HG03457 (cell line): ENCODE results near the gene YIF1A.
A peak's percentile ranks its signal among the peaks of the same experiment; 100 is the strongest.
"Not testable (repeated sequence)": the region's sequence is repeated elsewhere in the genome, so short reads cannot be mapped to it uniquely, and the experiment has no call there.

Source experiments
- ATAC-seq: cut with Tn5 transposase; IDR thresholded peaks from one replicate; pipeline ENCODE4 v1.9.1; 2021; ENCODE audit warnings: moderate number of reproducible peaks; ENCODE audit not compliant: unreplicated experiment

Gene YIF1A

GRCh38 chr11:66287211-66287888, 1.6 kb downstream of the YIF1A start:
- ATAC-seq = no peak

GRCh38 chr11:66286699-66287098, 2.2 kb downstream of the YIF1A start:
- ATAC-seq = no peak

DNA sequence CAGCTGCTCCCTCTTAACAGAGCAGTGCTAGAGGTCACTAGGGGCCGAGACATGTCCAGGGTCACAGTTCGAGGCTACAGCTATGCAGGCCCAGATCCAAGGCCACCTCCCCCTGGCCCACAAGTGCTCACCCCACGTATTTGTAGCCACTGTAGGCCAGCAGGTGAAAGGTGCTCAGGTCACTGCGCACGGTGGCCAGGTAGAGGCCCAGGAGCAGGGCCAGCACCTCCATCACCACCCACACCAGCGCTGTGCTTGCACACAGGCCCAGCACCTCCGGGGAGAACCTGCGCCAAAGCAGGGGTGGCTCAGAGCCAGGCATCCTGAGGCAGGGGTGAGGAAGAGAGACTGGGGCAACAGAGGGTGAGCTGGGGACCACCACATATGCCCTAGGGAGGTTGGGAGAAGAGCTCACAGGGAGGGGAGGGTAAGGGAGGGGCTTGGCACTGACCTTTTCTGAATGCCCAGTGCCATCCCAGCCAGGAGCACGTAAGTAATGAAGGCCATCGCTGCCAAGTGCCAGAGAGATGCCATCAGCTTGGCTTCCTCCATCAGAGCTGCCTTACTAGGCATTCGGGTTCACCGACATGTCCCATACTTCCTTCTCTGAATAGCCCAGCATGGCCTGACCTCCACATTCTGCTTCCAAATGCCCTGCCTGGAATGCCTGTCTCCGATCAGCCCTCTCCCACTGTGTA, 3.5 kb downstream of the YIF1A start:
- ATAC-seq = no peak

GRCh38 chr11:66284526-66285078, 4.3 kb downstream of the YIF1A start:
- ATAC-seq = no peak

GRCh38 chr11:66283461-66284105, 5.4 kb downstream of the YIF1A start:
- no peak for ATAC-seq

DNA sequence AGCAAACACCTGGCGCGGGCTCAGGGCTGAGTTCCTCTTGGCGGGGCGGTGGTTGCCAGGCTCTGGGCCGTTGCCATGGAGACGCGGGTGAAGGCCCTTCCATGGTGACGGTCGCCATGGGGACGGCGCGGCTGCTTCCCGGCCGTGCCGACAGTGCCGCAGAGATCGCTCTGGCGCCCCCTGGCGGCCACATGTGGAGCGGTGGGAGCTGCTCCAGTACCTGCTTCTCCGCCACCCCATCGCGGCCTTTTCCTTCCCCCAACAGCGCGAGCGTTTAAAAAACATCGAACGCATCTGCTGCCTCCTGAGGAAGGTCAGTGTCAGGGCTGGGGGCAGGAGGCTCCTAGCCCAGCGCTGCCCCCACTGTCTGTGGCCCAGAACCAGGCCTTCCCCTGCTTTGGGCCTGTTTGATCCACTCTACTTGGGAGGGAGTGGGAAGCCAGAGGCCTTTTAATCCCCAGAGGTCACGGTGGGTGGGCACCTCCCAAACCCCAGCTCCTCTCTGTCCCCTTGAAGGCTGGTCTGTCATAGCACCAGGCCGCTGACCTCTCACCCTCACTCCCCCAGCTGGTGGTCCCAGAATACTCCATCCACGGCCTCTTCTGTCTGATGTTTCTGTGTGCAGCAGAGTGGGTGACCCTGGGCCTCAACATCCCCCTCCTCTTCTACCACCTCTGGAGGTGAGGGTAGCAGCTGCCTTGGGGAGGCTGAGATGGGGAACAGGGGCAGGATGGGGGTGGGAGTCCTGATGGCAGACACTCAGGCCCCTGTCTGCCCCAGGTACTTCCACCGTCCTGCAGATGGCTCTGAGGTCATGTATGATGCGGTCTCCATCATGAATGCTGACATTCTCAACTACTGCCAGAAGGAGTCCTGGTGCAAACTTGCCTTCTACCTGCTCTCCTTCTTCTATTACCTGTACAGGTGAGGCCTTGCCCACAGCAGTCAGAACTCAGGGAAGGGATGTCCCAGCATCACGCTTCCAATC, 6.2 kb downstream of the YIF1A start:
- peak; percentile 74 for ATAC-seq

DNA sequence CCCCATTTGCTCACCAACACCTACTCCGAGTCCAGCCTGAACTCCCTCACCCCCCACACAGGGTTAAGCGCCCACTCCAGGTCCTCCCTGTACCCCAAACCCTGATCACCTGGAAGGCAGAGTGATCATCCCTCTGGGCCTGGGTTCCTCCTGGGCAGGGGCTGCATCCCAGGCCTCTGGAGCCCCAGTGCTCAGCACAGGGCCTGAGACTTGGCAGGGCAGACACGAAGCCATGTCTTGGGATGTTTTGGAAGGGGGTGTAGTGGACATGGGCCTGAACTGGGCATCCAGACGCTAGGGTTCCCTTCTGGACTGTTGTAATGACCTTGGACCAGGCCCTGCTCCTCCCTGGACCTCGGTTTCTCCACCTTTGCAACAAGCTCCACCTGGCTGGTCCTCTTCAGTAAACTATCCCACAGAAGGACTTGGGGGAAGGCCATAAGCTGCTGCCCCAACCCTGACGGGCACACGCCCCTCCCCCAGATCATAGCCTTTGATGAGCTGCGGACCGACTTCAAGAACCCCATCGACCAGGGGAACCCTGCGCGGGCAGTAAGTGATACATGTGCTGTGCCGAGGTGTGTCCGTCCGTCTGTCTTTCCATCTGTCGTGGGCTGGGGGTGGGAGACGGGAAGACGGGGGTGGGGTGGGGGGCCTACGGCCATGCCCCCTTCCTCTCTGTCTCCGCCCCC, 7.0 kb downstream of the YIF1A start:
- no peak for ATAC-seq

DNA sequence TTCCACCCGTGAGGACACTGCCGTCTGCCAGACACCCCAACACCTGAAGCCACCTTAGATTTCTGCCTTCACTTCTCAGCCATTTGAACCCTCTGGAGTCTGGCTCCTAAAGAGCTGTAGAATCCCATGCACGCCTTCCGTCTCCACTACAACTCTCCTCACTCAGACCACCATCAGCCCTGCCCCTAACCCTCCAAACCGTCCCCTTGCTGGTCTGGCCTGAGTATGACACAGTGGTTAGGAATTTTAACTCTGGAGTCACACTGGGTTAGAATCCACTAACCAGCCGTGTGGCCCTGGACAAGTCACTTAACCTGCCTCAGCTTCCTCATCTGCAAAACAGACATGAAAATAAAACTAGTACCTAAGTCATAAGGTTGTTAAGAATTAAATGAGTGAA, 7.9 kb downstream of the YIF1A start:
- no peak for ATAC-seq

DNA sequence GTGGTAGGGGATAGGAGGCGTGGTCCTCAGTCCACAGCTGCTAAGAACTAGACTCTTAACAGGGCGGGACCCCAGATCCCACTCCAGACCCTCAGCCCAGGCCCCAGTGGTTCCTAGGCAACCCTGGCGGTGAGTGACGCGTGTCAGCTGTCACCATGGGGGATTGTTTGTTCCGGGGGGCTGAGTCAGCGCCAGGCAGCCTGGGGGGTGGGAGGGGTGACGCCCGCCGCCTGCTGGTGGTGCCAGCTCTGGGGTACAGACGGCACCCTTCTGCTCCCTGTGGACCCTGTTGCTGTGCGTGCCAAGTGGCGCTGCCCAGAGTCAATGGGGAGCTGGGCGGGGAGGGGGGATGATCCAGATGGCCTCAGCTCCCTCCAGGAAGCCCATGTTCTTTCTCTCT, 8.5 kb downstream of the YIF1A start:
- ATAC-seq = no peak

DNA sequence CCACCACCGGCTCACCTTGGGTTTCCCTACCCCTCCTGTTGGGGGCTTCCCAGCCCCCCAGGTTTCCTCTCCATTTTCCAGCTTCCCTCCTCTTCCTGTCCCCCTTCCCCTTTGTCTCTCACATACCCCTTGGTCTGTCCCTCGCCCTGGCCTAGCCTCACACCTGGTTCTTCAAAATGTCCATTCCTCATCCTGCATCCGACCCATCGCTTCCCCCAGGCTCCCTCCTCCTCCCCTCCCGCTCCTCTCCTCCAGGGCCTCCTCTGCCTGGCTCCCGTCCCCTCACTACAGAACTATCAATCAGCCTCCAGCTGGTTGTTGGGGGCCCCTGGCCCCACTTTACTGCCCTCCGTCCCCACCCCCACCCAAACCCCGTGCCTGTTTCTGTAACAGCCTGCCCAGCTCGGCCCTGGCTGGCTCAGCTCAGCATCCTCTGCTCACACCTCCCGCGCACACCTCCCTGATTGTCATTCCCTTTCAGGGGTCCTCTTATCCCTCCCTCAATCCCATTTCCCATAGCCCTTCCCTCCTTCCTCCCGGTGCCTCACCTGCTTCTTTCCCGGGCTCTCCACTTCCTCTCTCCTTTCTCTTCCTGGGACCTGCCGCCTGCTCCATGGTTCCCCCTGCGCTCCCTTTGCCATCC, 9.7 kb downstream of the YIF1A start:
- ATAC-seq = no peak

DNA sequence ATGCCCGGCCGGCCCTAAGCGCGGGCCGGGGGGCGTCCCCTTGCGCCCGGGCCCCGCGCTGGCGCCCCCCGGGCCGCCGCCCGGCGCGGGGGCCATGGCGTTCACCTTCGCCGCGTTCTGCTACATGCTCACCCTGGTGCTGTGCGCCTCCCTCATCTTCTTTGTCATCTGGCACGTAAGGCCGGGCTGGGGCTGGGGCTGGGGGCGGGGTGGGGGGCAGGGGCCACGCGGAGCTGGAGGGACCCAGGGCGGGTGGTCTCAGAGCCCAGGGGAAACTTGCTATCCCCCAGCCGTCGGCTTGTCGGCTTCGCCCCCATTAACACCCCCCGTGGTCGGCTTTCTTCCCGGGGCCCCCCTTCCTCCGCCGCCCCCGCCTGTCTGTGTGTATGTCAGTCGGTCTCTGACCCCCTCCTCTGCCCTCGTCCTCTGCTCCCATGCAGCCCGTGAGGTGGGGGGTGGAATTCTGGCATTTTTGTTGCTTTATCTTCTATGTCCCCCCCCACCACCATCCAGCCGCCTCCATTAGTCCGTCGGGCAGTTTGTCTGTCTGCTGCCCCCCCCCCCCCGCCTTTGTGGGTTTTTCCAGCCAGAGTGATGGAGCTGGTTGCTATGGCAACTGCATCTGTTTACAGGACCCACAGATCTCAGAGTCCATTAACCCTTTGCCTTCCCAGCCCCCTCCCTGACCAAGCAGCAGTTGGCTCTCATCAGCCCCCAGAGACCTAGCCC, 10.4 kb downstream of the YIF1A start:
- ATAC-seq = no peak

GRCh38 chr11:66277471-66278362, 11.2 kb downstream of the YIF1A start, which contains the start of gene CNIH2:
TSS of gene CNIH2 (plus strand) at chr11:66278175. CDS start at chr11:66278457, 282 bp downstream.
- no peak for ATAC-seq

DNA sequence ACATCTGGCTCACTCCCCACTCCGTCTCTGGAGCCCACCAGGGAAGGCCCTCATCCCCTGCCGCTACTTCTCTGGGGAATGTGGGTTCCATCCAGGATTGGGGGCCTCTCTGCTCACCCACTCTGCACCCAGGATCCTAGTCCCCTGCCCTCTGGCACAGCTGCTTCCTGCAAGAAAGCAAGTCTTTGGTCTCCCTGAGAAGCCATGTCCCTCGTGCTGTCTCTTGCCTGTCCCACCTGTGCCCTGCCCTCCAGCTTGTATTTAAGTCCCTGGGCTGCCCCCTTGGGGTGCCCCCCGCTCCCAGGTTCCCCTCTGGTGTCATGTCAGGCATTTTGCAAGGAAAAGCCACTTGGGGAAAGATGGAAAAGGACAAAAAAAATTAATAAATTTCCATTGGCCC, 11.9 kb downstream of the YIF1A start:
- ATAC-seq = not testable (repeated sequence)

GRCh38 chr11:66276619-66277018, 12.3 kb downstream of the YIF1A start:
- not testable (repeated sequence) for ATAC-seq

GRCh38 chr11:66275984-66276612, 12.8 kb downstream of the YIF1A start:
- ATAC-seq = no peak

GRCh38 chr11:66275396-66275795, 13.5 kb downstream of the YIF1A start:
- ATAC-seq = no peak

DNA sequence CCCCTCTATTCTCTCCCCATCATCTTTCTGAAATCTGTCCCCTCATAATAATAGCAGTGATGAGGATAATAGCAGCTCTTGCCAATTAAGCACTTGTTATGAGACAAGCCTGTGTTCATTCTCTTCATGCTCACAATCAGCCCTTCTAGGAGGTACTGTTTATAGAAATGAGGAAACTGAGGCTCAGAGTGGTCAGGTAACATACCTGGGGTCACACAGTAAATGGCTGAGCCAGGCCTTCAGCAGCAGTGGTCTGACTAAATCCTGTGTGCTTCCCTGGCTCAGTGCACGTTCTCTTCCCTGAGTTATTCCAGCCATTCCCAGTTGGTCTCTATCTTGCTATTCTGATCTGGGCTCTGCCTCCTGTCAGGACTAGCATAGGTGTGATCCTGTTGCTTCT, 14.7 kb downstream of the YIF1A start:
- no peak for ATAC-seq
